Measurements from ENCODE around the gene ADK.
"Not testable (repeated sequence)": the region's sequence is repeated elsewhere in the genome, so short reads cannot be mapped to it uniquely, and the experiment has no call there.

The ADK gene

GRCh38 chr10:74146980-74147379, 4.0 kb upstream of the ADK start:
- not testable (repeated sequence) for DNase-seq

- DNase-seq = peak; percentile 84 to 86
Measured at GRCh38 chr10:74150204-74150989, 624 bp upstream of the ADK start, which contains the start of gene AP3M1. AP3M1 (minus strand) TSS chr10:74150828; CDS start chr10:74138379, 12,449 bp downstream.

DNA sequence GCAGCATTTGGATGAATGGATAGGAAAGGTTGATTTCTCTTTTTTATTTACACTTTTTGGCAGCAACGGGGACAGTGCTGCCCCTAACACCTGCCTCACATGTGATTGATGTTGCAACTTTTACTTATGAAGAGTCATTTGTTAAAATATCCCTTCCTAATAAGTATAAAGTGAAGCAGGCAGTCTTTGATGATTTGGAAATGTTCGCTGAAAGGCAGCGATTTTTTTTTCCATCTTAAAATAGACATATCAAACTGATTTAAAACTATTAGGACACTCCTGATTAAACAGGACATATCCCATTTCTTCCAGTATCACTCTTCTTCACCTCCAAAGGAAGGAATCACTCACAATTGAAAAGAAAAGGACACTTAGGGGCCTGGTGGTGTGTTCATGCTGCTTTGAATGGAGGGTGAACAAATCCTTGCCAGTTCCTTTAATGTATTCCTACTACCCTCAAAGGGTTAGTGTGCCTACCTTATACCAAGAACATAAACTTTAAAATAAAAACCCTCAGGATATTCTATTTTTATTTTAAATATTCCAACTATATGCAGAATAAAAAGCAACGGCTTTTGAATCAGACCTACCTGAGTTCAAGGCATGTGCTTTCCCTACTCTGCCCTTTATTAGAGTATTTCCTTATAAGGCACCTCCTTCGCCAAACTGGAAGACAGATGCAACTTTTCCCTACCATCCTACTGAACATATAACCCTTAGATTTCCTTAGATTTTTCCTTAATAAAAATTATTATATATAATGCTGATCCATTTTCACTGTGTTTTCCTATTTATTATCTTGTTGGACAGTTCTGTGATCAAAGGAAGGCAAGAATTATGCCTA, 1.1 kb downstream of the ADK start:
- DNase-seq = no peak

DNA sequence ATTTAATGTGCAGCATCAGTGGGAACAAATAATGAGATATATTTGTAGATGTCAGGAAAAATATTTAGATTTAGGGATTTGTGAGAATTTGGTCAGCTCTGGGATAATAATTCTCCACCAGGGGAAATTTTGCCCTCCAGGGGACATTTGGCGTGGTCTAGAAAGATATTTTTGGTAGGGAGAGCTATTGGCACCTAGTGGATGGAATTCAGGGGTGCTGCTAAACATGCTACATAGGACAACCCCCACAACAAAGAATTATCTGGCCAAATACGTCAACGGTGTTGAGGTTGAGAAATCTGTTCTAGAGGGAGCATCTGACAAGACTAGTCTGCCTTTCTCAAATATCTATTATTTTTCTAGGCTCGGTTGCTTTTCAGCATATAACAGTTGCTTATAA, 2.1 kb downstream of the ADK start:
- DNase-seq = no peak

DNA sequence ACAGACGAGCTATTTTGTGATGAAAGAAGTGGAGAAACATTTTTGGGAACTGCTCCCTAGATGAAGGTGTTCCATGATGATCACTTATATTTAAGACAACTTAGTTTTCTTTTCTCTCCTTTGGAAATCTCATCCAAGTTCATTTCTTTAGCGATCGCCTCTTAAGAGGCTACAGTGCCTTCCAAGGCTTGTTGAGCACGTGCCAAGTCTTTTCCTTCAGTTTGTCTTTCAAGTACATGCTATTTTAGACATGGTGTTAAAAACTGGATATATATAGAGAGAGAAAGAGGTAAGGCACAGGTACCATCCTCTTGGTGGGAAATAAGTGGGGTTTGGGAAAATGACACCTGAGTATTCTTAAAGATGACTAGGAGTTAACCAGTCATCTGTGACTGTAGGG, 2.7 kb downstream of the ADK start:
- DNase-seq = no peak

GRCh38 chr10:74156919-74157289, 5.9 kb downstream of the ADK start:
- no peak for DNase-seq

GRCh38 chr10:74160013-74160412, 9.0 kb downstream of the ADK start:
- DNase-seq = no peak

DNA sequence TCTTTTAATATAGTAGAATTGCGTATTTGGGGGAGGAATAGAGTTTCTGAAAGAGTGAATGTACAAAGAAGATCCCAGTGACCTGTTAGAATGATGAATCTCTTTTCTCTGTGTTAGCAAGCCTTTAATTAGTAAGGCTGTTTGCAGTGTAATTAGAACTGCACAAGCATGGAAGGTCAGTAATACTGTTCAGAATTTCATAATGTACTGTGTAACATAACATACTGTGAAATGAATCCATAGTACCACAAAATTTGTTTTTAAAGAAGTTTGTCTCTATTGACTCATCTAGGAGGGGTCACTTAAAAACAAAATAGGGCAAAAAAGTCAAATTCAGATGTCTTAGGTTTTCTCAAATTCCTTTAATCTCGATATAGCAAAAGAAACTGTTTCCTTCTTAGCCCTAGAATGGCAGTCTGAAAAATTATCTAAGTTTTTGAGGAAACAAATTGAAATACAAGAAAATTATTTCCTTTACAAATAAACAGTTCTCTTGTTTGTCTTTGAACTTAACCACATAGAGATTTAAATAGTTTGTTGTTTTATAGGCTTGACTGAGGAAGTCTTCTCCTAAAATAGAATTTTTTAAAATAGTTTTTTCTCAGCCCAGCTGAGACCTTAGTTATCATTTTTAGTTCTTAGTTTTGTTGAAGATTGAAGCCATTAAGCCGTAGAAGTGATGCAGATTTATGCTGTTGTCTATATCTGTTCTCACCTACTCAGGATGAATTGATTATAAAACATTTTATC, 12.5 kb downstream of the ADK start:
- no peak for DNase-seq

GRCh38 chr10:74164716-74165529, 13.9 kb downstream of the ADK start:
- no peak for DNase-seq

- no peak for DNase-seq
Measured at GRCh38 chr10:74165530-74165901, 14.5 kb downstream of the ADK start.

GRCh38 chr10:74167443-74167842, 16.4 kb downstream of the ADK start:
- DNase-seq = no peak

- DNase-seq = no peak
Measured at GRCh38 chr10:74171625-74172024, 20.6 kb downstream of the ADK start.

DNA sequence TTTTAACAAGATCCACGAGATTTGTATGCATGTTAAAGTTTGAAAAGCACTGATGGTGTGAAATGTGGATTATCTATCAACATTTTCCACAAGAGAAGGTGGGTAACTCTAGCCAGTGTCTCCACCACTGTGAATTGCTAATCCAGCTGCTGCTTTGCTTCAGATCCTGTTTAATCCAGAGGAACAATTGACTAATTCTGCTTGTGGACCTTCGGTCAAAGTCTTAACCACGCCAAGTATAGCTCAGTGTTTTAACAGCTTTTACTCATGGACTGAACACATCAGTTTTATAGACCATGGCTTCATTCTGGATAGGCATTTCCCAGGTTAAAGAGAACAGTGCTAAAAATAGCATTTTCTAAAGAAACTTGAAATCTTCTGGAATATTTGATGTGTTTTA, 23.5 kb downstream of the ADK start:
- DNase-seq = no peak

DNA sequence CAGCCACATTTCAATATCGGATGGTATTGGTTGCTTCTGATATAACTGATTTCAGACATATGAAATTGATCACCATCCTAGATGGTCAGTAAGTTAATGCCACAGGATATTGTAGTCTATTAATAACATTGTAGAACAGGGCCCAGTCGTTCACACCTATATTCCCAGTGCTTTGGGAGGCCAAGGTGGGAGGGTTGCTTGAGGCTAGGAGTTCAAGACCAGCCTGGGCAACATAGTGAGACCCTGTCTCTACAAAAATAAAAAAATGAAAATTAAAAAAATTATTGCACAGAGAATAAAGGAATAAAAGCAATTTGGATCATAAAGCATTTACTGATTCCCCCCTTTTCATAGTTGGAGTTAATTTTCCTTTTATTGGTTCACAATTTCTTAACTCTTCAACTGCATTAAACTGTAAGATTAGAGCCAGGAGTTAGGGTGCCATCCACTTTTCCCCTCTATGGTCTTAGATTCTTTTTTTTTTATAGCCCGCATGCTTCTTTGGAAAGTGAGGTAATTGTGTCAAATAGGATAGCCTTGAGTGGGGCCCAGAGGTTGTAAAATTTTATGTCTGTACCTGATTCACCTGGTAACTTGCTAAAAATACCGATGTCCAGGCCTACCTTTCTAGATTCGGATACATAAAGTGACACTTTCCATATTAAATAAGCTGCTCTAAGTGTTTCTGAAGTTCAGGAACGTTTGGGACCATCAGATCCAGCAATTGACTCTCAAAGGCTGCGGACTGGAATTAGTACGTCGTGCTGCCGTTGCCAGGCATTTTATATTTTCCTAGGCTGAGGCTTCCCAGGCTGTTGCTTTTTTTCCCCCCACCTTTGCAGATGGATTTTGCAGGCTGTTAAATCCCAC, 24.7 kb downstream of the ADK start:
- no peak for DNase-seq

- peak; percentile 96 to 98 for DNase-seq
Measured at GRCh38 chr10:74176380-74177139, 25.5 kb downstream of the ADK start.

- DNase-seq = peak; percentile 71 to 73
Measured at GRCh38 chr10:74177140-74177677, 26.2 kb downstream of the ADK start.

DNA sequence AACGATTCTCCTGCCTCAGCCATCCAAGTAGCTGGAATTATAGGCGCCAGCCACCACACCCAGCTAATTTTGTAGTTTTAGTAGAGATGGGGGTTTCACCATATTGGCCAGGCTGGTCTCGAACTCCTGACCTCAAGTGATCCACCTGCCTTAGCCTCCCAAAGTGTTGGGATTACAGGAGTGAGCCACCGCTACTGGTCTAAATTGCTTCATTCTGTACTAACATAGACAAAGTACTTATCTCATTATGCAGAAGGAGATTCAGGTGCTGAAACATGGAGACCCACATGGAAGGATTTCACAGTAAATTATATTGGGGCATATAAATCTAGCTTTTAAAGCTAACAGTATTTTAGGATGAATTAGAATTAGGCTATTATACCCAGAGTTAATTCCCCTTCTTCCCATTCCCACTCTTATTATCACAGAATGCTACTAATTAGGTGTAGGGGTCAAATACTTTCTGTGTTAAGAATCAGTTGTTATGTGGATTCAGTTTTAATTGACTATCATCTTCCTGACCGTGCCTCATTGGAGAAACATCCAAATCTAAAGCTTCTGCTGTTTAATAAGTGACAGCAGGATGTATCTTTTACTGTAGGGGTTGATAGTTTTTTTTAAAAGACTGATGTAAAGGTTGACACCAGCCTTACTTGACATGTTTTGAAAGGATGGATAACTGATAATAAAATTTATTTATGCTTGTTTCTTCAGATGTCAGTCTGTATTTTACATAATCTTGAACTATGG, 27.2 kb downstream of the ADK start:
- no peak for DNase-seq

- DNase-seq = no peak
Measured at GRCh38 chr10:74179111-74179710, 28.2 kb downstream of the ADK start.

GRCh38 chr10:74186678-74187077, 35.7 kb downstream of the ADK start:
- no peak for DNase-seq

All from activated T-cell treated with anti-CD3 and anti-CD28 coated beads, Interleukin-2, amount 50 U/mL, for 48 hours (primary cell).